ENCODE measurements around the gene TMEM132D. TPM values are rescaled to one million over a fixed set of nuclear protein-coding genes. Genes with fewer than 3 reads are reported as not detected.

The TMEM132D gene
- total and polyA plus RNA-seq, 7 donors, result 0.01 TPM; not detected in 6

- H3K27ac ChIP-seq, result no peak overlapping the region
- H3K4me1 ChIP-seq, result no peaks in the 10 kb centered on the region
- intact Hi-C loops (cut with DNase I), result no loop called here
- WGBS, 3 donors, result 84 to 86% (median 84%) methylated on average over 12 of the region's 12 CpGs
- no peak for DNase-seq
- no peaks in the 10 kb centered on the region for H3K36me3 ChIP-seq (ENCODE audit: insufficient read depth in 1 of 2, low read depth in 1 of 2)
- H3K4me3 ChIP-seq, result no peak overlapping the region
- TF ChIP-seq, protein P1, sequence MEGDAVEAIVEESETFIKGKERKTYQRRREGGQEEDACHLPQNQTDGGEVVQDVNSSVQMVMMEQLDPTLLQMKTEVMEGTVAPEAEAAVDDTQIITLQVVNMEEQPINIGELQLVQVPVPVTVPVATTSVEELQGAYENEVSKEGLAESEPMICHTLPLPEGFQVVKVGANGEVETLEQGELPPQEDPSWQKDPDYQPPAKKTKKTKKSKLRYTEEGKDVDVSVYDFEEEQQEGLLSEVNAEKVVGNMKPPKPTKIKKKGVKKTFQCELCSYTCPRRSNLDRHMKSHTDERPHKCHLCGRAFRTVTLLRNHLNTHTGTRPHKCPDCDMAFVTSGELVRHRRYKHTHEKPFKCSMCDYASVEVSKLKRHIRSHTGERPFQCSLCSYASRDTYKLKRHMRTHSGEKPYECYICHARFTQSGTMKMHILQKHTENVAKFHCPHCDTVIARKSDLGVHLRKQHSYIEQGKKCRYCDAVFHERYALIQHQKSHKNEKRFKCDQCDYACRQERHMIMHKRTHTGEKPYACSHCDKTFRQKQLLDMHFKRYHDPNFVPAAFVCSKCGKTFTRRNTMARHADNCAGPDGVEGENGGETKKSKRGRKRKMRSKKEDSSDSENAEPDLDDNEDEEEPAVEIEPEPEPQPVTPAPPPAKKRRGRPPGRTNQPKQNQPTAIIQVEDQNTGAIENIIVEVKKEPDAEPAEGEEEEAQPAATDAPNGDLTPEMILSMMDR (IDR thresholded peaks at IDR 0.05), result no peak
- no peak for ATAC-seq
- peaks cover 0 to 2% (median 0%) of the 10 kb centered on the region in 3 donors for H3K27me3 ChIP-seq (ENCODE audit: insufficient read depth in 3 of 3, low read length in 2 of 3)
- no peaks in the 10 kb centered on the region for H3K9me3 ChIP-seq
Observed at GRCh38 chr12:129779989-129780388, 123.8 kb downstream of the TMEM132D start.

DNA sequence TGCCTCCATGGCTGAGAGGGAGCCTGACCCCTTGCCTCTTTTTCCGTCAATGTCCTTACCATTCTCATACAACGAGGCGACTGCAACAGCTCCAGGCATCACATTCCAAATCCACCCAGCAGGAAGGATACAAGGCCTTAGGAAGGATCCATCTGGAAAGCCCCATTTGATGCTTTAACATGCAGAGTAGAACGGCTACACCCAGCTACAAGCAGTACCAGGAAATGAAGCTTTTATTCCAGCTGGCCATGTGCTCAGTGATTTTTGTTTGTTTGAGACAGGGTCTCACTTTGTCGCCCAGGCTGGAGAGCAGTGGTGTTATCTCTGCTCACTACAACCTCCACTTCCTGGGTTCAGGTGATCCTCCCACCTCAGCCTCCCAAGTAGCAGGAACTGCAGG lies 124.8 kb downstream of the TMEM132D start:
- Histone ChIP-seq H3K27me3 (ENCODE audit: insufficient read depth in 3 of 3, low read length in 2 of 3) (peaks cover 0 to 2% (median 0%) of the 10 kb centered on the region in 3 donors), H3K36me3 (ENCODE audit: insufficient read depth in 1 of 2, low read depth in 1 of 2) (no peaks in the 10 kb centered on the region), H3K27ac (no peak overlapping the region), H3K9me3 (no peaks in the 10 kb centered on the region), H3K4me3 (no peak overlapping the region), H3K4me1 (no peaks in the 10 kb centered on the region)
- TF ChIP-seq, protein P1 (IDR thresholded peaks at IDR 0.05), result no peak
- DNase-seq (no peak), ATAC-seq (no peak)
- intact Hi-C loops (cut with DNase I), result no loop called here
- 84 to 88% (median 87%) methylated on average over 5 of the region's 5 CpGs for WGBS, 3 donors

DNA sequence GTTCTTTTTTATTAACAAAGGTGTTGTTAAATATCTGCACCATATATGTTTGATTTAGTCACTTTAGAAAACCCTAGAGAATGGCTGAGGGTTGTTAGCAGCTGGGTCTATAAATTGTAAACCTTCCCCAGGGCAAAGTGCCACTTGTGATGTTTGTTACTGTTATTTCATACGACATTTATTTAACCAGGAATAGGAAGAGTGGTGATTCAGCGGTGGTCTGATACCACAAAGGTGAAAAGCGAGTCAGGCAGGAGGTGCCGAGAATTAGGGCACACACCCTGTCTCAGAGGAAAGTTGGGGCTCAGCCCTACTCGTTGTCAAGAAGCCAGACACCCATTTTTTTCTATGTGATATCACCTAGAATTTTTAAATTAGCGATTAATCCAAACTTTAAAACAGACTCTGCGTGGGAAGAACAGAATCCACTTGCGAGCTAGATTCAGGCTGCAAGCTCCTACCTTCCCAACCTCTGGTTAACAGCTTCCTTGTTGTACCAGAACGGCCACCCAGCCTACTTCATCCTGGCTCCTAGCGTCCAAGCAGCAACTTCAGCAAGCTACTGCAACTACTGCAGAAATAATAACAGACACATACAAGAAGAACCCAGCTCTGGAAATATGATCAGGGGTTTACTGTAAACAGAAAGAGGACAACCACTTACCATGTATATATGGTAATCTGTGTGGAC lies 126.7 kb downstream of the TMEM132D start:
- Histone ChIP-seq H3K27ac (no peak overlapping the region), H3K4me1 (no peaks in the 10 kb centered on the region), H3K27me3 (ENCODE audit: insufficient read depth in 3 of 3, low read length in 2 of 3) (no peaks in the 10 kb centered on the region), H3K36me3 (ENCODE audit: insufficient read depth in 1 of 2, low read depth in 1 of 2) (no peaks in the 10 kb centered on the region), H3K9me3 (no peaks in the 10 kb centered on the region), H3K4me3 (no peak overlapping the region)
- ATAC-seq (no peak), DNase-seq (no peak)
- intact Hi-C loops (cut with DNase I), result no loop called here
- 75 to 79% (median 76%) methylated on average over 10 of the region's 10 CpGs for WGBS, 3 donors
- TF ChIP-seq, protein P1 (IDR thresholded peaks at IDR 0.05), result no peak

DNA sequence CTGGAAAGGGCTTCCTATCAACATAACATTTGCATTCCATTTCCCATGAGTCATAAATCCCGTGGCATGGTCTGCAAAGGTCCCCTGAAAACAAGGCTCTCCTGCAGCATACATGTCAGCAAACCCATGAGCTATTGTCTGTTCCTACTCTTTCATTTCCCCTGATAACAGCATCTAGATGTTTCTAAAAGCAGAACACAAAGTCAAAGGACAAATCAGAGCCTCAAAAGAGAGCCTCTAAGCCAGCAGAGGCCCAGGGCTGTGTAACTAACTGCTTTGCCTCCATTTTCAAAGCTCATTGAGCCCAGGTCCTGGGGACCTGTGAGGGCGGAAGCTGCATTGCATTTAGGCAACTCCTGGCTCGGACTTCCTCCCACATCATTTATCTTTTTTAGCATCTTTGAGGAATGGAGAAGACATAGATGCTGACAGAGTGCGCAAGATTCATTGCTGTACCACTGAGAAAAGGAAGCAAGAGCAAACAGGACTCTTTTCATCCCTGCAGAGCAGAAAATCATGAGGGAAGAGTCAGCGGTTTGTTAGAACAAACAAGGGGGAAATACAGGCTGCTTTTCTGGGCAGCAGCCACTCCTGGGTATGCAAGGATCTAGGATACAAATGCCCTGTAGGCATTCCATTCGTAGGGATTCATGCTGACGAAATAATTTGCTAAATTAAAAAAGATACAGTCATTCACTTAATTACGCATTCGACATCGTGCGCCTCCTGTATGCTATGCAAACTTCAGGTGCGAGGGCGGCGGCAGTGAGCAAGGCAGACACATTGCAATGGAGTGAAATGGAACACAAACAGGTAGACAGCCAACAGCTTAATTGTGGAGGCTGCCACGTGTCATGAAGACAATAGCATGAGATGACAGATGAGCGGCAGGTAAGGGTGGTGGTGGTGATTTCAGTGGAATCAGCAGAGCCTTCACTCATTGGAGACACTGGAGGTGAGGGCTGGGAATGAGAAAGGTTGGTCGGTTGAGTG lies 131.0 kb downstream of the TMEM132D start:
- Histone ChIP-seq H3K27ac (no peak overlapping the region), H3K36me3 (ENCODE audit: insufficient read depth in 1 of 2, low read depth in 1 of 2) (no peaks in the 10 kb centered on the region), H3K4me3 (no peak overlapping the region), H3K4me1 (no peaks in the 10 kb centered on the region), H3K27me3 (ENCODE audit: insufficient read depth in 3 of 3, low read length in 2 of 3) (no peaks in the 10 kb centered on the region), H3K9me3 (no peaks in the 10 kb centered on the region)
- intact Hi-C loops (cut with DNase I), result no loop called here
- WGBS, 3 donors, result 74 to 78% (median 75%) methylated on average over 17 of the region's 17 CpGs
- TF ChIP-seq, protein P1 (IDR thresholded peaks at IDR 0.05), result no peak
- DNase-seq (no peak), ATAC-seq (no peak)

Data from psoas muscle (tissue), 8 donors.